ENCODE results near the gene SCN5A. TPM values are rescaled to one million over a fixed set of nuclear protein-coding genes. Genes with fewer than 3 reads are reported as not detected.

SCN5A gene
- total RNA-seq, 1 experiment from 2014 or later: 4.7 TPM

DNA sequence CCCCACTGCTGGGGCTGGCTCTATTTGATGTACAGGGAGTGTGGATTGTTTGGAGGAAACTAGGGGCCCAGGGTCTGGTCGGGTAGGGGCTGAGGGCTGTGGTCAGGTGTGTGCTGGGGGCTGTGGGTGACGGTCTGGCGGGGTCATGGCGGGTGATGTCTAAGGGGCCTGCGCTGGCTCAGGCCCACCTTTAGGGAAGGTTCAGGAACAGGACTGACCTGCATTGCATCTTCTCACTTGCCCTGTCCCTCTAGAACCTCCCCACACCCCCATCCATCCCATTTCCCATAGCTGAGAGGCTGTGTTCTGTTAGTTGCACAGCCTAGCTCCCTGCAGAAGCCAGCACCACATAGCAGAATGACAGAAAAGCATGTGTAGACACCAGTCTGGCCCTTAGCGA, 39.1 kb downstream of the SCN5A start:
- Histone ChIP-seq H3K27me3 (ENCODE audit: insufficient read depth, low read depth) (peaks cover 68% of the 10 kb centered on the region), H3K4me2 (no peak overlapping the region), H3F3A (ENCODE audit: insufficient read depth, low read depth) (no peaks in the 10 kb centered on the region), H2AFZ (no peak overlapping the region), H3K4me3 (no peak overlapping the region), H3K36me3 (ENCODE audit: low read depth) (no peaks in the 10 kb centered on the region), H3K9me2 (ENCODE audit: insufficient read depth) (no peaks in the 10 kb centered on the region), H3K27ac (no peak overlapping the region), H3K4me1 (replicated peaks; ENCODE audit: insufficient read depth) (no peaks in the 10 kb centered on the region), H4K20me1 (ENCODE audit: insufficient read depth) (no peaks in the 10 kb centered on the region), H3K79me2 (ENCODE audit: low read depth) (no peaks in the 10 kb centered on the region), H3K9me3 (ENCODE audit: insufficient read depth, low read depth) (no peaks in the 10 kb centered on the region)
- CTCF ChIA-PET: no interaction called here
- intact Hi-C loops (cut with micrococcal nuclease; ENCODE audit: unreplicated experiment): no loop called here
- no peak for DNase-seq
- POLR2A ChIA-PET (ENCODE audit: unreplicated experiment): no interaction called here
- BruUV-seq (replicated peaks): no TSS peak
- no peak for TF ChIP-seq EZH2 (IDR thresholded peaks at IDR 0.05; ENCODE audit: low read depth)
- TF ChIP-seq, protein P1, sequence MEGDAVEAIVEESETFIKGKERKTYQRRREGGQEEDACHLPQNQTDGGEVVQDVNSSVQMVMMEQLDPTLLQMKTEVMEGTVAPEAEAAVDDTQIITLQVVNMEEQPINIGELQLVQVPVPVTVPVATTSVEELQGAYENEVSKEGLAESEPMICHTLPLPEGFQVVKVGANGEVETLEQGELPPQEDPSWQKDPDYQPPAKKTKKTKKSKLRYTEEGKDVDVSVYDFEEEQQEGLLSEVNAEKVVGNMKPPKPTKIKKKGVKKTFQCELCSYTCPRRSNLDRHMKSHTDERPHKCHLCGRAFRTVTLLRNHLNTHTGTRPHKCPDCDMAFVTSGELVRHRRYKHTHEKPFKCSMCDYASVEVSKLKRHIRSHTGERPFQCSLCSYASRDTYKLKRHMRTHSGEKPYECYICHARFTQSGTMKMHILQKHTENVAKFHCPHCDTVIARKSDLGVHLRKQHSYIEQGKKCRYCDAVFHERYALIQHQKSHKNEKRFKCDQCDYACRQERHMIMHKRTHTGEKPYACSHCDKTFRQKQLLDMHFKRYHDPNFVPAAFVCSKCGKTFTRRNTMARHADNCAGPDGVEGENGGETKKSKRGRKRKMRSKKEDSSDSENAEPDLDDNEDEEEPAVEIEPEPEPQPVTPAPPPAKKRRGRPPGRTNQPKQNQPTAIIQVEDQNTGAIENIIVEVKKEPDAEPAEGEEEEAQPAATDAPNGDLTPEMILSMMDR (conservative IDR thresholded peaks at IDR 0.05): no peak

- H4K20me1 ChIP-seq (ENCODE audit: insufficient read depth): no peaks in the 10 kb centered on the region
- no peaks in the 10 kb centered on the region for H3K79me2 ChIP-seq (ENCODE audit: low read depth)
- H3K27me3 ChIP-seq (ENCODE audit: insufficient read depth, low read depth): peaks cover 60% of the 10 kb centered on the region
- ChIA-PET POLR2A (ENCODE audit: unreplicated experiment) (no interaction called here), CTCF (no interaction called here)
- intact Hi-C loops (cut with micrococcal nuclease; ENCODE audit: unreplicated experiment): no loop called here
- no peaks in the 10 kb centered on the region for H3K9me2 ChIP-seq (ENCODE audit: insufficient read depth)
- H3K9me3 ChIP-seq (ENCODE audit: insufficient read depth, low read depth): no peaks in the 10 kb centered on the region
- H3F3A ChIP-seq (ENCODE audit: insufficient read depth, low read depth): no peaks in the 10 kb centered on the region
- H3K4me3 ChIP-seq: no peak overlapping the region
- no peaks in the 10 kb centered on the region for H3K4me1 ChIP-seq (replicated peaks; ENCODE audit: insufficient read depth)
- H3K27ac ChIP-seq: no peak overlapping the region
- no peak overlapping the region for H2AFZ ChIP-seq
- H3K36me3 ChIP-seq (ENCODE audit: low read depth): no peaks in the 10 kb centered on the region
- DNase-seq: no peak
- no peak overlapping the region for H3K4me2 ChIP-seq
- no TSS peak for BruUV-seq (replicated peaks)
- TF ChIP-seq EZH2 (IDR thresholded peaks at IDR 0.05; ENCODE audit: low read depth): no peak
- TF ChIP-seq, protein P1 (conservative IDR thresholded peaks at IDR 0.05): no peak
These were observed 39.9 kb downstream of the SCN5A start for GRCh38 chr3:38609386-38610111.

DNA sequence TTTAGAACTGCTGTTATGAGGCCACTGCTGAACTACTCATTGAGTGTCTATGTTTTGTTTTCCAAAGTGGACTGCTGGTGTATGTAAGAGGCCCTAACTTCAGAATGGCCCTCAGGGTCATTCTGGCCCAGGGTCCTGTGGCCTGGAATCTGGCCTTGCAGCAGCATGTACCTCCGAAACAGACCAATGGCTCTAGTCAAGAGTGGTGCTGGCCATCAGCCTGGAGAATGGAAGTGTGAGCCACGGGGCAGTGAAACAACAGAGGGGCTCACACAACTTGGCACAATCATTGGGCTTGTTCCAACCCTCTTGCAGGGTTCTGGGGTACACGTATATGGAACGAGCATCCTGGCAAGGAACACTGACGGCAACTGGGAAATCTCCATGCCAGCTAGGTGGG, 40.5 kb downstream of the SCN5A start:
- intact Hi-C loops (cut with micrococcal nuclease; ENCODE audit: unreplicated experiment): no loop called here
- Histone ChIP-seq H3K4me2 (no peak overlapping the region), H3K27me3 (ENCODE audit: insufficient read depth, low read depth) (peaks cover 54% of the 10 kb centered on the region), H3K9me3 (ENCODE audit: insufficient read depth, low read depth) (no peaks in the 10 kb centered on the region), H2AFZ (no peak overlapping the region), H3K9me2 (ENCODE audit: insufficient read depth) (no peaks in the 10 kb centered on the region), H3K4me3 (no peak overlapping the region), H3K36me3 (ENCODE audit: low read depth) (no peaks in the 10 kb centered on the region), H3K79me2 (ENCODE audit: low read depth) (no peaks in the 10 kb centered on the region), H3K27ac (no peak overlapping the region), H4K20me1 (ENCODE audit: insufficient read depth) (no peaks in the 10 kb centered on the region), H3K4me1 (replicated peaks; ENCODE audit: insufficient read depth) (no peaks in the 10 kb centered on the region), H3F3A (ENCODE audit: insufficient read depth, low read depth) (no peaks in the 10 kb centered on the region)
- POLR2A ChIA-PET (ENCODE audit: unreplicated experiment): no interaction called here
- DNase-seq: no peak
- TF ChIP-seq EZH2 (IDR thresholded peaks at IDR 0.05; ENCODE audit: low read depth): no peak
- TF ChIP-seq, protein P1 (conservative IDR thresholded peaks at IDR 0.05): no peak
- BruUV-seq (replicated peaks): no TSS peak
- CTCF ChIA-PET: no interaction called here

All from PC-9 (cell line).